Endometrium (tissue), 2 donors: Measurements from ENCODE around the gene ARL15.

Experiments
- FAIRE-seq: peaks from 2 replicates; lab custom pipeline; 2012; peaks lifted over from hg19 to GRCh38; lab: Jason Lieb, UNC
- donor health status: control.
- donor health status: control.

ARL15 gene

GRCh38 chr5:54148067-54148845, 162.1 kb downstream of the ARL15 start:
- FAIRE-seq = no peak

DNA sequence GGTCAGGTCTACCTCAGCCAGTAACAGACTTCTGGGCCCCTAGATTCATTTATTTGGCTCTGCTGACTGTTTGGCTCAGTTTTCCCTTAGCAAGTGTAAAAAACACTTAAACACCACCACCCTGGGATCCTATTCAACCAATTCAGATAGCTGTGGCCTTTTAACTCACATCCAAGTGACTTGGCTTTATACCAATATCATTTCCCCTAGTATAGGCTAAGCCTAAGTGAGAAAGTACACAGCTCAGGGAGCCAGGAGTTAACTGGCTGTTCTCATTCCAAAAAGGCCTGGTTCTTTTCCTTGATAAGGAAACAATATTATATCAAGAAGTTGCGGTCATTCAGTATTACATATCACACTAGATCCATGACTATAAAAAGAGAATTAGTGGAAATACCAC, 163.5 kb downstream of the ARL15 start:
- no peak for FAIRE-seq

DNA sequence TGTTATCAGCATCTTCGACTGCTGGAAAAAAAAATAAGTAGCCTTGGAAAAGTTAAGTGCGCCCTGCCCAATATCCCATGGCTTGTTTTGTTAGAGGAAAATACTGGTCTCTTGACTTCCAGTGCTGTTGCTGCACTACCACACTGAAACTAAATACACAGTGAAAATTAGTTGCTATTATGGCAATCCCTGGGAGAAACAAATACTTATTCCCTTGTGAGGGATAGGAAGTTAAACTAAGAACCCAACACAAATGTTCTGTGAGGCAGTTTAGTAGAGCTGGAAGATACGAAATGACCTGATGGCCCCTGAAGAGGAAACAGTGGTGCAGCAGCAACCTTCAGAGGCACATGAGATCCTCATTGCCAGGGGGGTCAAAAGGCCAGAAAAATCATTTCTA, 164.0 kb downstream of the ARL15 start:
- no peak for FAIRE-seq

GRCh38 chr5:54140247-54140840, 170.0 kb downstream of the ARL15 start:
- FAIRE-seq = no peak

GRCh38 chr5:54136516-54137440, 173.6 kb downstream of the ARL15 start:
- peak; percentile 86 for FAIRE-seq

GRCh38 chr5:54135042-54135441, 175.3 kb downstream of the ARL15 start:
- no peak for FAIRE-seq

DNA sequence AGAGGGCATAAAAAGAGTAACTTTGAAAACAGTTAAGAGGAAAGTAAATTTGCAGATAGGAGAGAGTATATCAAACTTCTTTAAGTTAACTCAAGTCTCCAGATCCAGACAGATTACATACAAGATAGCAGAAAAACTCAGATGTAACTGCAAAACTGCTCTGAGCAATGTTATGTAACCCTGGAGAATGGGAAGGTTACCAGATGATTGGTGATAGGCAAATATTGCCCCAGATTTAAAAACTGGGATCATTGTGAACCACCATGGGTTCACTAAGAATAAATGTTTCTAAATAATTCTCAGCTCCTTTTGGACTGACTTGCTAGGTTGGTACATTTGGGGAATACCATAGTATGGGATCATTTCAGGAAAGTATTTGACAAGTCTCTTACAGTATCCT, 176.5 kb downstream of the ARL15 start:
- FAIRE-seq = no peak

- no peak for FAIRE-seq
These were observed 189.9 kb downstream of the ARL15 start for GRCh38 chr5:54120473-54120872.

GRCh38 chr5:54117957-54118356, 192.4 kb downstream of the ARL15 start:
- no peak for FAIRE-seq

DNA sequence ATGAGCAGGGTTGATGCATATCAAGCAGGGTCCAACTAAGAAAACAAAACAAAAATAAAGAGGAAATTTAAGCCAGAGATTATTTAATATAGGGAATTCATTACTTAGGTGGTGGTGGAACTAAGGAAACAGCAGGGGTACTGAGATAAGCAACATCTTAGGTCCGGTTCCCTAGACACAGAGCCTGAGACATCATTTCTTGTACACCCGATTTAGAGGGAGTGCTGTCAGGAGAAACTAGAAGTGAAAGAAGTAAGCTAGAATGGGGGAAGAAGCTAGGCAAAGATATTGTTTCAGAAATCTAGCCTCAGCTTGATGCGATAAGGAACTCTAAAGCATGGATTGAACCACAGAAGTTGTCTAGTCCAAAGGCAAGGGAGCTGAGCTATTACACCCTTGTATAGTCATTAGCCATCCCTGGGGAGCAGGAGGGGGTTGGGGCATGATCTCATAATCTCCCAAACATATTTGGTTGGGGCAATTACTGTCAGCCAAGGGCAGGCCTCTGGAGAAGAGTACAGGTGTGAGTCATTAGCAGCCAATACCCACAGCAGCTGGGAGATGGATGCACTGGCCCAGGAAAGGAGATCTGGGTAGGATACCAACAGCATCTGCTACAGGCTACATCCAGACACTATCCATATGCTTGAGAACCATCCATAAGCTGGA, 194.5 kb downstream of the ARL15 start:
- FAIRE-seq = no peak

GRCh38 chr5:54113060-54113459, 197.3 kb downstream of the ARL15 start:
- FAIRE-seq = no peak

GRCh38 chr5:54109626-54110330, 200.6 kb downstream of the ARL15 start:
- FAIRE-seq = peak; percentile 33

DNA sequence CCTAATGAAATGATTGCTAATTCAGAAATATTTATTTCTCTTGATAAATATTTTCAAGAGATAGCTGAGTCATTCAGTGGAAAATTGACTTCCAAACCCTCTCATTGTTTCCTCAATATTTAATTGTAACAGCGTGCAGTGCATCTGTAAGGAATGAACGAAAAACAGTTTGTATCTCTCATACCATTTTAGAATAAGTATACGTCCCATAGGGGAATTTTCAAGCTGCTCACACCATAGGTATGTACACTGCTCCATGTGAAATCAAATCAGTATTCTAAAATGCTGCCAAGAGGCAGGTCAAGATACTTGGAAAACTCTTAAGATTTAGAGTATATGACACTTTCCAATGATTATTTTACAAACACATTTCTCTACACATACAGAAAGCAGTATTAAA, 202.2 kb downstream of the ARL15 start:
- FAIRE-seq = no peak

GRCh38 chr5:54103871-54104270, 206.5 kb downstream of the ARL15 start:
- no peak for FAIRE-seq

DNA sequence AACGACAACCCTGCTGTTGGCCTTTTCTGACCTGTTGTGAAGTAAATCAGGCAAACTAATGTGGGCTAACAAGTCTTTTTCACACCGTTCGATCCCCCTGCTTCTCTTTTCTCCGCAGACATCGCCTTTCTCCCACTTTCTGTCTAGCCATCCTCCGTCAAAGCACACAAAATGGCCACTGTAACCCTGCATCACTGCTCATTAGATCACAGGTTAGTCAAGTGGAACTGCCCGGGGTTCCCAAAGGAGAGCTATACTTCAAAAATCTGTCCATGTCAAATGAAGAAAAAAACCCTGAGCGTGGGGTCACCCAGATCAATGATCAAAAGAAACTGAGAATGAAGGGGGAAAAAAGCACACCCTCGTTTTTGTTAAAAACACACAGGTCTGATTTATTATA, 212.1 kb downstream of the ARL15 start:
- FAIRE-seq = no peak

DNA sequence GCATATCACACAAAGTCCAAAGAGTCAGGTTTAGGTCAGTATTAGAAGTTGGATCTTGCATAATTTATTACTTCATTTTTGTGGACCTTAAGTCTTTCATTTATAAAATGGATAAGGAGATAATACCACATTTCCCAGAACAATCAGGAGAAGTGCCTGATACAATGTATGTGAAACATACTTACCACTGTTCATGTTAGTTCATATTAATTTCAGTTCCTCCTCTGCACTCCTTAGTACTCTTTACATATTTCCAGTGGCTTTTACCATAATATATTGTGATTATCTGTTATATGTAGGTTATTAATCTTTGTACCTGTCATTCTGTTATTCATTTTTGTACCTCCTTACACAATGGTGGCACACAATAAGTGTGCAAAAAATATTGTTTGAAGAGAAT, 214.4 kb downstream of the ARL15 start:
- FAIRE-seq = no peak

DNA sequence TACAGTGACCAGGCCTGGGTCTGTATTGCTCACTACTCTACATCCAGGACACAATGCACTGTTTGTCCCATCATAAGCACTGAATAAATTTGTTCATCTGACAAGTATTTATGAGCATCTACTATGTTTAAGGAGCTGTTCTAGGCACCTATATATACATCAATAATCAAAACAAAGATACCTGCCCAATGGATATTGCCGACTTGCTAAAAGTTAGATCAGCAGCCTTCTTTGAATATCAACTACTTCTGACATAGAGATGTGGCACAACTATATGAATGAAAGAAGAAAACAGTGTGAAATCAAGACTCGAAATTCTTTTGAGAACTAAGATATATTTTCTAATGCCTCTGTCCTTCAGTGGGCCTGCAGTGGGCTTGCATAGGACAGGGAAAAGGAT, 215.7 kb downstream of the ARL15 start:
- FAIRE-seq = no peak

DNA sequence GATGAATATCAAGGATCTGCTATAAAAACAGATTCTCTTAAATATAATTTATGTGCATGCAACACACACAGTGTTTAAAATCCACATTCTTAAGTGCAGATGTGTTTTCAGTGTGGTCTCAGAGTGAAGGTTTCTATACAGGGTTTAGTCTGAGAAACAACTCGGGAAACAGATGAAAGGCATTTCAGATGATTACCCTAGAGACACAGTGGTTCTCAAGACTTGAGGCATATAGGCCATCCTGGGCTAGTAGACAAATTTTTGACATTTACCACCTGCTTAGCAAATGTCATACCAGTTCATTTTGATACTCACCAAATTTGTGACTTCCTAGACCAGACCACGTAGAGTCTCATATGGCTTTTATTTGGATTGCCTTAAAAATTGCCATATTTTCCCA, 216.5 kb downstream of the ARL15 start:
- FAIRE-seq = no peak

DNA sequence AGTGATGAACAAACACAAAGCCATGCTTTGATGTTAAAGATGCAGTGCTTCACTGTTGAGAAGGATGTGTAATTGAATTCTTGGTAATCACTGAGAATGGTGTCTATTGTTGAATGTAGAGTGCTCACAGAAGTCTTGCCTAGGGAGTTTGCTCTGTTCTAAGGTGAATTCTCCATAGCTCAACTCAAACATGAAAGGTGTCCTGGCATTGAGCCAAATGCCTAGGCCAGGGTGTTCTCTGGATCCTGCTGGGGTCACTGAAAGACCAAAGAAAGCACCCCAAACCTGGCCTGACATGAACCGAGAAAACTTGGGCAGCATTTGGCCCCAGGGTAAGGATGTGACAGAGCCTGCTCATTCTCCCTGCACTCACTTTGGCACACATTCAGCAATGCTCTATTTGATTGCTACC, 217.3 kb downstream of the ARL15 start:
- FAIRE-seq = no peak

DNA sequence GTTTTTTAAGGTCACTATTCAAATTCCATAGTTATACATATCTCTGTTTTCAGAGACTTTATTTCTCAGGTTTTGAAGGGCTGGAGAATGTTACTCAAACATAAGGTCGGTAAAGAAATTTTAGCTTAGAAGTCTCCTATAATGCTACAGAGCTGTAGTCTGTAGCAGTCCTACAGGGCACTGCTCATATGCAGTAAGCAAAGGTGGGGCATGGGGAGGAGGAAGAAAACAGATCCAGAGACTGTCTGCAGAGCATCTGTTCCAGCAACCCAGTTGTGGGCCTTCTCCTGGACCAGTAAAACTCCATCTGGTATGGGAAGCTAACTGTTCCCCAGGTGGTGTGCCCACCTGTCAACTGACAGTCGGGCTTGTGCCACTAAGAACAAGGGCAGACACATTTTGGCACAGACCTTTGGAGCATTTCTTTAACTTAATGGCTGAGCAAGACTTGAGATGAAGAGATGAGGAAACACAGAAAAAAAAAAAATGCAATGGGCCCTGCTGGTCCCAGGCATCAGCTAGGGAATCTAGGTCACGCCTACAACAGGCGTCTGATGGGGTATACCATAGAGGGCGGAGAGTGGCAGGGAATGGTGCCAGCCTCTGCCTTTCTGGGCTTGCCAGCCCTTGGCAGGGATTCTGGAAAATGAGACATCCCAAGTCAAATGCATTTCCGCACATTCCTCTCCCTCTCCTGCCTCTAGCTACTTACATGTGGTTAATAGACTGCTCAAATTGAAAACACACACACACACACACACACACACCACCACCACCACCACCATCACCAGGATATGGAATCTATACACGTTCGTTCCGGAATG, 218.9 kb downstream of the ARL15 start:
- no peak for FAIRE-seq
